GM18858 (cell line): ENCODE data around the gene GPSM3.
A peak's percentile ranks its signal among the peaks of the same experiment; 100 is the strongest.
"Not testable (repeated sequence)": the region's sequence is repeated elsewhere in the genome, so short reads cannot be mapped to it uniquely, and the experiment has no call there.

Experiments
- ATAC-seq: cut with Tn5 transposase; IDR thresholded peaks from one replicate; pipeline ENCODE4 v1.9.1; 2021; ENCODE audit not compliant: unreplicated experiment

The GPSM3 gene

DNA sequence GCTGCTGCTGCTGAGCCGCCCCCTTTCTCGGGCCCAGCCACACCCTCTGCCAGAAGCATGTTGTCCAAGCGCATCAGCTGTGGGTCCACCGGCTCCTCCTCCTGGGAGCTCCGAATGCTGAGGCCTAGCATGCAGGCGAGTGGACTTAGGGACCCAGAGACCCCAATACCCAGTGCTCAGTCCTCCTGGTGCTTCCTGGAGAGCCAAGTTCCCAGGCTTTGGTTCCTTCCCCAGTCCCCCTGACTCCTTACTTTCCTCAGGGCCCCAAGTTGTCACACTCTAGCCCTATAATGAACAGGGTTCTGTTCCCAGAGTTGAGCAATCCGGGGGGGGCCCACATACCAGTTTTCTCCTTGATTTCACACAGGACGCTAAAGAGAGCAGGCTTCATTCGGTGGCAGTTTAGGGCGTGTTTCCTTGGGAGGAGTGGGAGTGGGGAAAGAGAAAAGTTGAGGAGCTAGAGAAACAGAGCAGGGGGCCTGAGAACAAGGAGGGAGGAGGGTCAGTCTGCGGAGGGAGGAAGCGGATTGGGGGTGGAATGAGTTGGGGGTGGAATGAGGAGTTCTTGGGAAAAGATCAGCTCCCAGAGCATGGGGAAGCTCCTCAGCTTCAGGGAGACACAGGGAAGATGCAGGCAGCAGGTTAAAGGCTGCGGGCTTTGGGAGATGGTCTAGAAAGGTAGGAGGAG lies 3.9 kb downstream of the GPSM3 start:
- ATAC-seq, result no peak

DNA sequence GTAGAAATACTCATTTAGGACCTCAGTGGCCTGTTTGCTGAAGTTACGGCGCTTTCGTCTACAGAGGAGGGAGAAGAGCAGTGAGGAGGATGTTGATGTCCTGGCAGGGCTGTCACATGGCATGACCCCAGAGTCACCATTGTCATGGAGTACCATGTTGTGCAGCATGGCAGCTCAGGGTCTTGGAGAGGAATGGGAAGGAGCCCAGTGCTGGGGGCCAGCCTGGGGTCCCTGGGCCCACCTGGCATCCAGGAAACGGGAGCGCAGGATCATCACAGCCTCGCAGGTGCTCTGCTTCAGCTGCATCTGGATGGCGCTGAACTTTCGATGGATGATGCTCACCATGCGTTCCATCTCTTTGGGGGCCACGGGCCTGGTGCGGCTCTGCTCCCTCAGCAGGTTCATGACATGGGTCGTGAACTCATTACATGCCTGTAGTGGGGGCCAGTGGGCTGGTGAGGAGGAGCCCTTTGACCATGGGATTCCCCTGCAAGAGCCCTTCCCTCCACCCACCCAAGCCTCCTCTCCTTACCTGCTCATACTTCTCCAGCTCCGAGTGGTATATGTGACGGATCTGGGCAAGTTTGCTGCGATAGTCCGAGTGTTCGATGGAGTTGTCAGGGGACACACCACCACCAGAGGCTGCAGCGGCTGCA lies 4.6 kb downstream of the GPSM3 start:
- not testable (repeated sequence) for ATAC-seq

DNA sequence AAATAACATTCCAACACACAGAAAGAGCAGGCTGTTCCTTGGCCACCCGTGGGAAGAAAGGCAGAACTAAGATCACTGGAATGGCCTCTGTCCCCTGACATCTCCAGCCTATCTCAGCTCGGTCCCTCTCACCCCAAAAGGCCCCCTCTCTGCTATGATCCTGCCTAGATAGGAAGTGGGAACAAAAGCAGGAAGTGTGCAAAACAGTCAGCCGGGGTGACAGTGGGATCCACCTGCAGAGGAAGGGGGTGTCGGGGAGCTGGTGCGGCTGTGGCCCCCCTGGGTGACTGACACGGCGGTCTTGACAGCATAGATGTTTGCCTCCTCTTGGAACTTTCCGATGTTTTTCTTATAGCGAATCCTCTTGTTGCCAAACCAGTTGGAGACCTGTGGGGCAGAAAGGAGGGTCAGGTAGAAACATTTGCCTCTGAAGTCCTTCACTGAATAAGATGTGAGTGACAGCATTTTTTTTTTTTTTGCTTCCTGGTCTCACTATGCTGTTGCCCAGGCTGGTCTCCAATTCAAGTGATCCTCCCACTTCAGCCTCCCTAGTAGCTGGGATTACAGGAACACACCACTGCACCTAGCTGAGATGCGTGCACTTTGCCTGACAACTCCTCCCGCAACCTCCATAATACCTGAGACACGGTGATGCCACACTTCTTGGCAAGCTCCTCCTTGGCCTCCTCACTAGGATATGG lies 5.3 kb downstream of the GPSM3 start:
- no peak for ATAC-seq

DNA sequence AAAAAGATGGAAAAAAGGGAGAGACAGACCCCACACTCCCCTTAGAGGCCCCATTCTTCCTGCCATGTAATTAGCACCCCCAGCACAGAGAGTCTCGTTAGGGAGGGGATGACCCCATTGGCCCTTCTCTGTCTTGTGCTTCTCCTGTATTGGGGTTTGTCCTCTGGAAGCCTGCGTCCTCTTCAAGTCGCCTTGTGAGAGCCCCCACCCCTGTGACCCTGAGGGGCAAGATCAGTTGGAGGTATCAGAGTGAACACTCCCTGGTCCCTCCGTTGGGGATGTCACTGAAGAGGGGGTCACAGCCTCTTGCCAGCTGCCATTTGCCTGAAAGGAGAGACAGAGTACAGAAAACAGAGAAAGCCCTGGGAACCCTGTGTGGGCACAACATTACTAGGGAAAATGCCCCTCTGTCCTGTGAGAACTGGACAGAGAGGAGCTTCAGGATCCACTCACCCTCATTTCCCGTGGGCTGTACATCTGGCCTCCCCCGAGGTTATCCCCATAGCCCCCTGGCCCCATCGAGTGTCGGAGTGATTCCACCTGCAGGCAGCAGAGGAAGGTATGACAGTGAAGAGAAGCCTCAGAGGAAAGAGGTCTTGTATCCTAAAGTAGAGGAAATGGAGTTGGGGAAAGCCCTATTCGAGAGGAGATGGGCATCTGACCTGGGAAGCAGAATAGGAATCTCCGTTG lies 6.1 kb downstream of the GPSM3 start:
- not testable (repeated sequence) for ATAC-seq

DNA sequence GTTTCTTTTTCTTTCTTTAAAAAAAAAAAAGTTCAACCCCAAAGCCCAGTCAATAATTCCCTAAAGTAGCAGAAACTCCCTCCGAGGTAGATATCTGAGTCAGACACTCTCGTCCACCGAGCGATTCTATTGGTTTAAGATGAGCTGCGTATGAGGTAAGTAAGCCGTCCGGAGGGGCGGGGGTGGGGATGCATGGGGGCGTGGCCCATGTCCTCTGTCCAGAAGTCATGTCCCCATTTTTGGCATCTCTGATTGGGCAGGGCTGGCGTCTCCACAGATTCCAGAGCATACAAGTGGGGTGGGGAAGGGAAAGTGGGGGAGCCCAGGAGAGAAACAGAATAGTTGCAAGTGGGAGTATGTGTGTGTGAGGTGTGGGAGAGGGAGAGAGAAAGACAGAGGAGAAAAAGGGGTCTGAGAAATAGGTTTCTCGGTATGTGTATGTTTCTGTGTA lies 6.7 kb downstream of the GPSM3 start:
- ATAC-seq, result not testable (repeated sequence)

DNA sequence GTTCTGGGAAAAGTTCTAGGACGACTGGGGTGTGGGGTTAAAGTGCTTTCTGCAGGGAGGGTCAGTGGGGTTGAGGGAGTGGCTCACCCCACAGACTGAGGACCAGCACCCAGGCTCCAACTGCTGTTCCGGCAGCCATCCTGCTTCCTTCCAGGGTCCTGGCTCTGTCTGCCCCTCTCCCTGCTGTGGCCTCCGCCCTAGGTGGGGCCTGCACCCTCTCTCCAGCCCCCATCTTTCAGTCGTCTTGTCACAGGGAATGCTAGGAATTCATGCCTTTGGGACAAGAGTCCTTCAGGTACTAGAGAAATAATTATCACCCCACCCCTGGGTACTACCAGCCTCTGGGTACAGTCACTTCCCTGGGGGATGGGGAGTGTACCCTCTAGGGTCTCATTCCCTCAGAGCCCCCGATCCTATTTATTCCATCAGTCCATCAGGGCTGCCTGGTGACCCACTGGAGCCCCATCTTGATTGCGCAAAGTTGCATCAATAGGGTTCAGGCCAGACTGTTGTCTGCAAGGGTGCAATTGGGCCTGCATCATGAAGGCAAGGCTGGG lies 8.3 kb downstream of the GPSM3 start, which contains the start of gene AGER:
Gene AGER, minus strand, starts transcription at position 170 of the 557 bp plus-strand sequence. Its CDS starts 31 bp downstream, at position 139.
- no peak for ATAC-seq

DNA sequence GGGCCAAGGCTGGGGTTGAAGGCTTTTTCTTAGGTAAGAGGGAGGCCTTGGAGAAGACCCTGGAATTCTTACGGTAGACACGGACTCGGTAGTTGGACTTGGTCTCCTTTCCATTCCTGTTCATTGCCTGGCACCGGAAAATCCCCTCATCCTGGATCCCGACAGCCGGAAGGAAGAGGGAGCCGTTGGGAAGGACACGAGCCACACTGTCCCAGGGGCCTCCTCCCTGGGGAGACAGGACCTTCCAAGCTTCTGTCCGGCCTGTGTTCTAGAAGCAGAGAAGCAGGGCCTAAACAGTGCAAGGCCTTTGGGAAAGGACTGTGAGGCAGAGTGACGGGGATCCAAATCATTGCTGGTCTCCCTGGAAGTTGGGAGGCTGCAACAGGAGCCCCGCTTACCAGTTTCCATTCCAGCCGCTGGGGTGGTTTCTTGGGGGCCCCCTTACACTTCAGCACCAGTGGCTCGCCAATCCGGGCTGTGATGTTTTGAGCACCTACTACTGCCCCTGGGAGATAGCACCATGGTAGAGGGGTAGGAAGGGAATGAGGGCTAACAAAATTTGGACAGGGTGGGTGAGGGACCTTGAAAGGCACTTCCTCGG lies 8.9 kb downstream of the GPSM3 start:
- no peak for ATAC-seq

DNA sequence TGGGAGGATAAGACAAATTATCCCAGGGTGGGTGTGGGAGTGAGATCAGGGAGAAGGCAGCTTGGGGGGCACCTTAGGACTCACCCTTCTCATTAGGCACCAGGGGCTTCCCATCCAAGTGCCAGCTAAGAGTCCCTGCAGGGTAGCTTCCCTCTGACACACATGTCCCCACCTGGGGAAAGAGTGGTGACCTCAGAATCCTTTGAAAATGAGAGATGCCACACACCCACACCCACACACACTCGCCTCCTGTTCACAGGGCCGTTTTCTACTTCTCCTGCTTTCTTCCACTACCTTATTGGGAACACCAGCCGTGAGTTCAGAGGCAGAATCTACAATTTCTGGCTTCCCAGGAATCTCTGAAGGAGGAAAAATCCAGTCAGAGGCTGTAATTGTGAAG lies 9.4 kb downstream of the GPSM3 start:
- no peak for ATAC-seq

DNA sequence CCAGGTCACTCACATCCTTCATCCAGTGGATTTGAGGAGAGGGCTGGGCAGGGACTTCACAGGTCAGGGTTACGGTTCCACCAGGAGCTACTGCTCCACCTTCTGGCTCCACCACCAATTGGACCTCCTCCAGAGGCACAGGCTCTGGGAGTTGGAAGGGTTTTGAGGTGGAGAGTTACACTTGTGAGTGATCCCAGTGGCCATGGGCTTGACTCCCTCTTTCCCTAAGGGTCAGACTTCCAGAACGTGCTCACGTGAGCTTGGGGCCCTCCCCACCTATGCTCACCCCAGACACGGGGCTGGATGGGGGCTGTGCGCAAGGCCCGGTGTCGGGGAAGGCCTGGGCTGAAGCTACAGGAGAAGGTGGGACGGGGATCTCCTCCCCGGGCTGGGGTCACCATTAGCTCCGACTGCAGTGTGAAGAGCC lies 9.9 kb downstream of the GPSM3 start:
- no peak for ATAC-seq

DNA sequence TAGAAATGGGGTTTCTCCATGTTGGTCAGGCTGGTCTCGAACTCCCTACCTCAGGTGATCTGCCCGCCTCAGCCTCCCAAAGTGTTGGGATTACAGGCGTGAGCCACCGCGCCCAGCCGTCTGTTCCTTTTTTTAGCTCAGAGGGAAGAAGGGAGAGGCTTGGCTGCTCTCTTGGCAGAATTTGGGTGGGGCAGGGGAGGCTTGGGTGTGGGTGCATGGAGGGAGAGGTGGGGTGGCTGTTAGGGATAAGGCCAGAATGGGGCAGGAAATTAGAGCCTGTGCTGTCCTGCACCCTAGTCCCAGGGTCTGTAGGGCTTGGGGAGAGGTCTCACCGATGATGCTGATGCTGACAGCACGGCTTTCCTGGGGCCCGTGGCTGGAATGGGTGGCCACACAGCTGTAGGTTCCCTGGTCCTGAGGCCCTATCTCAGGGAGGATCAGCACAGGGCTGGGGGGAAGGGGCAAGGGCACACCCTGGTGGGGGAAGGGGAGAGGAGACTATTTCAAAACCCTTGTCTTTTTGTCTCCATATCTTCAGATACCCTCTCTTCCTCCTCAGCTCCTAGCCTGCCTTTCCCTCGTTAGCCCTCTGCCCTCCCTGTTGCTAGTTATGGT lies 10.4 kb downstream of the GPSM3 start:
- no peak for ATAC-seq

DNA sequence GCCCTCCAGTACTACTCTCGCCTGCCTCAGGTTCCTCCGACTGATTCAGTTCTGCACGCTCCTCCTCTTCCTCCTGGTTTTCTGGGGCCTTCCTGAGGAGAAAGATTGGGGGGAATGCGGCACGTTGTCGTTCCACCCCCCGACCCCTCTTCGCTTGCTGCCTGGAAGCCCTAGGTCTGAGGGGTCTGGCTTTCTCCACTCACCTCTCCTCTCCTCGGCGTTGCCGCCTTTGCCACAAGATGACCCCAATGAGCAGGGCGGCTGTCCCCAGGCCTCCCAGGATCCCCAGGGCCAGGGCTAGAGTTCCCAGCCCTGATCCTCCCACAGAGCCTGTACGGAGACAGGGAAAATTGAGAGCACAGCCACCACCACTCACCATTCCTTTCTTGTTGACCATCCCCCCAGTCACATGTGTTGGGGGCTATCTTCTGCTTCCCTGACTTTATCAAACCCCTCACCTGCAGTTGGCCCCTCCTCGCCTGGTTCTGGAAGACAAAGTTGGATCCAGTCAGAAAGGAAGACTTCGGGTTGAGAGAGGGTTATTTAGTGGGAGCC lies 11.2 kb downstream of the GPSM3 start:
- no peak for ATAC-seq

DNA sequence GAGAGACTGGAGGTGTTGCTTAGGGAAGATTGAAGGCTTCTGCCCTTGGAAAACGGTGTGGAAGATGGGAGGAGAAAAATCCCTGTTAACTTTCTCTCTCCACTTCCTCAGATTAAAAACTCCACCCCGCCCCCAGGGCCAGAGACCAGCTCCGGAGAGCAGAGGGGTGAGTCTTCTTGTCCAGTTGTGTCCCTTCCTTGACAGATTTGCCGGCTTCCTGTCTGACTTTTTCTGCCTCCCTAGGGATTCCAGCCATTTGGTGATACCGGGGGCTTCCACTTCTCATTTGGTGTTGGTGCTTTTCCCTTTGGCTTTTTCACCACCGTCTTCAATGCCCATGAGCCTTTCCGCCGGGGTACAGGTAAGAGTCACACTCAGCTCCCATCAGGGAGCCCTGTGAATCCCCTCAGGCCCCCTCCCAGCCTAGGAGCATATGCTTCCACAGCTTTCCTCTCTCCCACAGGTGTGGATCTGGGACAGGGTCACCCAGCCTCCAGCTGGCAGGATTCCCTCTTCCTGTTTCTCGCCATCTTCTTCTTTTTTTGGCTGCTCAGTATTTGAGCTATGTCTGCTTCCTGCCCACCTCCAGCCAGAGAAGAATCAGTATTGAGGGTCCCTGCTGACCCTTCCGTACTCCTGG lies 12.6 kb downstream of the GPSM3 start:
- no peak for ATAC-seq

DNA sequence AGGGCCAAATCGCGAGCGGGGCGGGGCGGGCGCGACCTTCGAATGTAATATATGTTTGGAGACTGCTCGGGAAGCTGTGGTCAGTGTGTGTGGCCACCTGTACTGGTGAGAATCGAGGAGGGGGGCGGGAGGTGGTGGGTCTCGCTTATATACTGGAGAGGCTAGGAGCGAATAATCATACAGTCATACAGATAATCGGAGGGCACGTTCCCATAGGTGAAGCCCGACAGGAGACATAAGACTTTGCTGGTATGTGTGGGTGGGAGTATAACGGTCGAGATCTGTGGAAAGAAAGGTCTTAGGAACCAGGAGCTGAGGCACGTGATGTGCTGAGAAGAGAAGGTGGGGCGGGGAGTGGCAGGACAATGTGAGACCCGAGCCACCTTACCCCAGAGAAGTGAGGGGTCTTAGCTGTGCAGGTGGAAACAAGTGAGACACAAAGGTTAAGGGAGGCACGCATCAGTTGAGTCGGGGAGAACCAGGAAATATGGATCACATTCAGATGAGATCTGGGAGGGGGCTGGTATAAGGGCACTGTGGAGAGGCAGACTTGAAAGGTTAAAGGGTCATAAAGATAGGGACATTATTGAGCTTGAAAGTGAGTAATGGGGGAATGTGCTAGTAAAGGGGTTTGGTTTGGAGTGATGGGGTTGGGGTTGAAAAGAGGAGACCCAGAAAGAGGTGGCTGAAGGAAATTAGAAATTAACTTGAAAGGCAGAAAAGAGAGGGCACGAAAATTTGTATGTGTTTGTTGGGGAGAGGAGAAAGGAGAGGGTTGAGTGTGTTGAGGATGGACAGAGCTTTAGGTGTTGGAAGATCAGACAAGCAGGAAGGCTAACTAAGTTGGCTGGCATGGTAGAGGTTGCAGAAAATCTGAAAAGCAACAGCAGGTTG lies 13.6 kb downstream of the GPSM3 start:
- no peak for ATAC-seq

DNA sequence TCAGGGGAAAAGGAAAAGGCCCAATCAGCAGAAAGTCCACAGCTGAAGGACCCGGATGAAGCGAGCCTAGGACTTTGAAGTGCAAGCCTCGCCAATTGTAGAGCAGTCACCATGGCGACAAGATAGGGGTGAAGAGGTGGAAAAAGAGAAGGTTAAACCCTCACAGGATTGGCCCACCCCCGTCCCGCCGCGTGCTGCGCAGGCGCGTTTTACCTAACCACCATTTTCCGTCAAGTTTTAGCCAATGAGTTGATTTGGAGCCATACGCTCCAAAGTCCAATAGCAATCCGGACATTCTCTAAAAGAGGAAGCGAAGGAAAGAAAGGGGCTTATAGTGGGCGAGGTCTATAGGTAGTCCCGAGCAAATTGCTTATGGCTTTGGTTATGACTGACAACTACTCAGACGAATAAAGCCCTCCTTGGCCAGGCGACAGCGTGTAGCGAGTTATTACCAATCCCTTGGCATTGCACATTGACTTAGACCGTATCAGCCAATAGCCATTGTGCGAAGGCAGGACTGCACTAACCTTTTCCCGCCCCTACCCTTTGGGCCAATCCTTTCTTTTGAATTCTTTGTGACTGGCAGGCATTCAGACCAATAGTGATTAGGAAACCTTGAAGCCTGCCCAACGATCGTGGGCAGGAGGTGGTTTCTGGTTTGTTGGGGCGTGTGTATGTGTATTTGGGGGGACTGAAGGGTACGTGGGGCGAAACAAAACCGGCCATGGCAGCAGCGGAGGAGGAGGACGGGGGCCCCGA lies 14.5 kb downstream of the GPSM3 start, which contains the start of gene RNF5:
Gene RNF5, plus strand, starts transcription at position 618 of the 759 bp plus-strand sequence. Its CDS starts 107 bp downstream, at position 725.
- ATAC-seq, result peak; percentile 66

DNA sequence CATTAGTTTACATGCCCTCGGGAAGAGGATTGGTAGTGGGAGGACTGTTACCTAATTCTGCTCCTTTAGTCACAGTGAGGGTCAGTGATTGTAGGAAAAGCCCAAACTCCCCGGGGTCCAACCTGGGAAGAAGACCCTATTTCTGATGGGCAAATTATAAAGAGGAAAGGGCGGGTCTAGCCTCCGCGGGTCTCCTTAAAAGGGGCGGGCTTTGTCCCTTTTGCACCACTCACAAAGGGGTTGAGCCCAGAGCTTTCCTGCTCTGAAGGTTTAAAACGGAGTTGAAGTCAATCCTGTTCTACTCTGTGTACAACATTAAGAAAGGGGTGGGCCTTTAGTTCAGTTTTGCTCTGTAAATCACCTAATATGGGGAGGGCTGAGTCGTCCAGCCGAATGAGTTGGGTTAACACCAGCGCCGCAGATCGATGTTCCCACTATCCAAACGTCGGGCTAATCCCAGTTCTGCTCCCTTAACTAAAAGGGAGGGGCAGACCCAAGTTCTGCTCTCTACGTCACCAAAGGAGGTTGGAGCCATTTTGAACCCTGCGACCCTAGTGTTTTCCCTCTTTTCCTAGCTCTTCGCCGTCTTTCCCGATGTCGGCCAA lies 15.2 kb downstream of the GPSM3 start:
- ATAC-seq, result no peak

DNA sequence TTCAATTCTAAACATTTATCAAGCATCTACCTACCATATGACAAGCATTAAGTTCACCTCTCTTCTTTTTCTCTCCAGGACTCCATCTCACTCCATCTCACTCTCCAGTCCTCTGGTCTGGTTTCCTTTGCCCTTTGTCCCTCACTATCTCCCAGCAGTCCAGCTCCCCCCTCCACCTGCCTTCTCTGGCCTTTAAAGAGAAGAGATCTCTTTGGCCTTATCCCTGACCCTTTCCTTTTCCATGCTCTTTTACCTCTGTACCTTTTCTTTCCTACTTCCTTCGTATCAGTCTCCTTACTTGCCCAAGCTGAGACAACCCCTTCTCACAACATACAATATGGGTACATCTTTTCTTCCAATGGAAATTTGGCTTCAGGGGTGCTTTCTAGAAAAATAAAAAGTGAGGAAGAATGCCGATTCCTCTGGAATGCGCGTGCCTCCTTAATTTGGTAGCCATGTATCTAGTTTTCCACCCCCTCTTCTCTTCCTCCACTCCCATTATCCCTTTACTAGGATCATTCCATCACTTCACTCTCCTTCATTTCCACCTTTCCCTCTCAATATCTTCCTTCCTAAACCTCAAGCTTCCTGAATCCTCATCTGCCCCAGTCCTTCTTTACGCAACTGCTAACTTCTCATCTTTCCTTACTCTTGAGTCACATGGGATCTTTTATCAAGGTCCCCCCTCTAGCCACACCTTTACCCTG lies 15.8 kb downstream of the GPSM3 start:
- no peak for ATAC-seq
